Panc1 (cell line): ENCODE measurements around the gene VPS37B. TPM values are rescaled to one million over a fixed set of nuclear protein-coding genes. Genes with fewer than 3 reads are reported as not detected.
A peak's percentile ranks its signal among the peaks of the same experiment; 100 is the strongest.

Experiments
- ATAC-seq: fragments of 200-7000 bp; cut with Tn5 transposase; 2 replicates; pipeline ENCODE4 v1.9.1; 2020; ENCODE audit warnings: mild to moderate bottlenecking, moderate library complexity
- BruUV-seq: library from RNA; stranded (reverse); fragments of 400-500 nt; replicated peaks from 2 replicates; lab custom pipeline; 2021; lab: Mats Ljungman, UMichigan
- CTCF ChIA-PET: fragments of 300-600 bp; sonication (Branson Sonifier 250); formaldehyde crosslinking; loops from one replicate; lab custom pipeline; 2022; ENCODE audit warnings: antibody characterized with exemption; lab: Charles Lee
- POLR2A ChIA-PET: fragments of 300-600 bp; sonication (Branson Sonifier 250); formaldehyde crosslinking; loops from one replicate; lab custom pipeline; 2022; ENCODE audit warnings: antibody characterized with exemption; lab: Charles Lee
- DNase-seq: peaks from one replicate; pipeline ENCODE4 v3.0.0-alpha.2; 2010; ENCODE audit warnings: low read depth, low spot score
- H3K27ac ChIP-seq: 2 replicates; pipeline ENCODE4 v1.5.1; 2011; ENCODE audit warnings: mild to moderate bottlenecking, low read length, inconsistent platforms
- H3K27me3 ChIP-seq: fragments of 200-500 bp; sonication (Bioruptor generic); 2 replicates; pipeline ENCODE4 v1.6.0; 2014; ENCODE audit warnings: low read length, inconsistent platforms; ENCODE audit not compliant: control insufficient read depth, insufficient read depth
- H3K36me3 ChIP-seq: fragments of 200-500 bp; sonication (Bioruptor generic); 2 replicates; pipeline ENCODE4 v1.5.1; 2014; ENCODE audit warnings: inconsistent platforms, mild to moderate bottlenecking, low read length, moderate library complexity; ENCODE audit not compliant: control insufficient read depth, insufficient read depth
- H3K4me1 ChIP-seq: 2 replicates; pipeline ENCODE4 v1.5.1; 2011; ENCODE audit warnings: inconsistent platforms, mild to moderate bottlenecking, low read length, moderate library complexity; ENCODE audit not compliant: control insufficient read depth, insufficient read depth
- H3K4me3 ChIP-seq, 2 experiments: 2 replicates each; pipeline ENCODE4 v1.5.1; 2011 to 2012; ENCODE audit warnings: low read depth in 2 of 2, low read length in 2 of 2, mild to moderate bottlenecking in 2 of 2, inconsistent platforms in 1 of 2, moderate library complexity in 1 of 2
- H3K9me3 ChIP-seq: fragments of 200-500 bp; sonication (Bioruptor generic); 2 replicates; pipeline ENCODE4 v1.5.1; 2014; ENCODE audit warnings: low read depth, mild to moderate bottlenecking, inconsistent platforms, low read length, moderate library complexity; ENCODE audit not compliant: control insufficient read depth, insufficient read depth
- CTCF ChIP-seq: fragments of 450-650 bp; IDR thresholded peaks from 2 replicates; pipeline ENCODE4 v1.5.1; 2017; ENCODE audit warnings: mild to moderate bottlenecking
- POLR2AphosphoS5 ChIP-seq: IDR thresholded peaks from 2 replicates; pipeline ENCODE4 v1.6.1; 2012; ENCODE audit warnings: mild to moderate bottlenecking, low read depth, low read length, moderate library complexity
- REST ChIP-seq, 2 experiments: IDR thresholded peaks; 2 replicates each; pipeline ENCODE4 v1.6.1; 2011 to 2012; ENCODE audit warnings: low read depth in 2 of 2, control low read depth in 1 of 2, low read length in 1 of 2, mild to moderate bottlenecking in 1 of 2, moderate library complexity in 1 of 2; ENCODE audit not compliant: insufficient read depth in 1 of 2
- SIN3A ChIP-seq: IDR thresholded peaks from 2 replicates; pipeline ENCODE4 v1.6.1; 2012; ENCODE audit warnings: low read depth, mild to moderate bottlenecking, low read length, moderate library complexity, borderline replicate concordance; ENCODE audit not compliant: insufficient read depth
- TCF7L2 ChIP-seq: IDR thresholded peaks from 2 replicates; pipeline ENCODE4 v1.6.1; 2011; ENCODE audit warnings: mild to moderate bottlenecking, low read depth, low read length, inconsistent platforms
- in situ Hi-C: cut with HindIII; loops from 2 replicates; pipeline ENCODE4 v1.10.0; 2016; ENCODE audit warnings: low sequenced_read_pairs, low pct_unique_long_range_greater_than_20kb
- intact Hi-C: fragments of 100-400 bp; cut with micrococcal nuclease; formaldehyde crosslinking; loops from one replicate; pipeline ENCODE4 v1.10.0; 2022; ENCODE audit not compliant: unreplicated experiment
- total RNA-seq: library from RNA; stranded (reverse); gene quantifications from one replicate; pipeline ENCODE4 v1.2.1, GENCODE V29; 2021; ENCODE audit not compliant: unreplicated experiment

The VPS37B gene
- total RNA-seq, 1 experiment from 2014 or later, result 76.7 TPM

- no peaks in the 10 kb centered on the region for H3K36me3 ChIP-seq
- peak overlapping the region; percentile 65 to 71 for H3K4me3 ChIP-seq
- ATAC-seq (peak; percentile 65), DNase-seq (no peak)
- ChIA-PET CTCF (interaction anchor here (0.7 kb wide), 1 partner anchor 12 kb away, joined by 3 read pairs; no protein-coding TSS in a partner anchor), POLR2A (interaction anchor here (0.7 kb wide), 1 partner anchor 10 kb away, joined by 6 read pairs; no protein-coding TSS in a partner anchor)
- in situ Hi-C loops, result no loop called here
- peaks cover 18% of the 10 kb centered on the region for H3K4me1 ChIP-seq
- no peak overlapping the region for H3K27ac ChIP-seq
- no peaks in the 10 kb centered on the region for H3K27me3 ChIP-seq
- TF ChIP-seq SIN3A, result 0 out of 2 replicates have a peak, but pooled peaks have one; percentile 60
- no peak for TF ChIP-seq POLR2AphosphoS5
- TF ChIP-seq TCF7L2, result no peak
- no TSS peak for BruUV-seq
- intact Hi-C loops, result no loop called here
- H3K9me3 ChIP-seq, result no peaks in the 10 kb centered on the region
These were observed 60.2 kb downstream of the VPS37B start for GRCh38 chr12:122835750-122836026.

- Histone ChIP-seq H3K36me3 (no peaks in the 10 kb centered on the region), H3K27ac (peak within 1 kb of the TSS; percentile 65), H3K4me3 (peak within 1 kb of the TSS; percentile 65 to 71), H3K4me1 (peaks cover 13% of the 10 kb centered on the region), H3K9me3 (no peaks in the 10 kb centered on the region), H3K27me3 (no peaks in the 10 kb centered on the region)
- DNase-seq (no peak), ATAC-seq (peak; percentile 73)
- in situ Hi-C loops, result no loop called here
- BruUV-seq, result no TSS peak
- ChIA-PET POLR2A (no interaction called here), CTCF (interaction anchor here (0.6 kb wide), 1 partner anchor 41 kb away, joined by 3 read pairs; no protein-coding TSS in a partner anchor)
- intact Hi-C loops, result no loop called here
- no peak for TF ChIP-seq REST (IDR thresholded peaks at IDR 0.05; ENCODE audit: insufficient read depth in 1 of 2, low read depth in 2 of 2, low read length in 1 of 2)
These were observed 60.8 kb downstream of the VPS37B start, which contains the start of gene HIP1R for GRCh38 chr12:122834921-122835749. TSS of gene HIP1R (plus strand) at chr12:122835457. CDS start at chr12:122835551, 94 bp downstream.

GRCh38 chr12:122834104-122834920, 61.6 kb downstream of the VPS37B start:
- Histone ChIP-seq H3K27me3 (no peaks in the 10 kb centered on the region), H3K9me3 (no peaks in the 10 kb centered on the region), H3K27ac (peak overlapping the region; percentile 40), H3K4me1 (peaks cover 12% of the 10 kb centered on the region), H3K36me3 (no peaks in the 10 kb centered on the region), H3K4me3 (peak overlapping the region; percentile 50 to 70)
- peak; percentile 70 for ATAC-seq
- no peak for DNase-seq
- intact Hi-C loops, result no loop called here
- ChIA-PET POLR2A (interaction anchor here (0.5 kb wide), 1 partner anchor 131 kb away, joined by 5 read pairs; no protein-coding TSS in a partner anchor), CTCF (interaction anchor here (0.6 to 0.9 kb wide), 4 partner anchors 9 to 118 kb away, joined by 4 to 16 read pairs (median 11); no protein-coding TSS in a partner anchor)
- BruUV-seq, result no TSS peak
- TF ChIP-seq SIN3A, result 0 out of 2 replicates have a peak, but pooled peaks have one; percentile 53
- TF ChIP-seq TCF7L2, result peak; percentile 39; the same call in 1 of the 2 replicates
- no peak; the same call in 1 of the 2 replicates for TF ChIP-seq CTCF
- in situ Hi-C loops, result no loop called here
